ENCODE data around the gene INTS4. TPM values are rescaled to one million over a fixed set of nuclear protein-coding genes. Genes with fewer than 3 reads are reported as not detected.

Gene INTS4
- total and polyA plus RNA-seq, 10 of the 15 experiments (the other 5 are each of a cell fraction or from before 2014, with no cell fraction given), result 20.2 to 50.5 (median 40.0) TPM

- peak; percentile 76 for TF ChIP-seq NFYA (IDR thresholded peaks at IDR 0.05; ENCODE audit: borderline replicate concordance, low read depth, low read length)
- peak; percentile 59; the same call in 1 of the 2 replicates for TF ChIP-seq DPF2 (IDR thresholded peaks at IDR 0.05)
- TF ChIP-seq CEBPZ (IDR thresholded peaks at IDR 0.05; ENCODE audit: low read depth, low read length), result 0 out of 2 replicates have a peak, but pooled peaks have one; percentile 36
- TF ChIP-seq PRDM15 (CRISPR knock-in tag; IDR thresholded peaks at IDR 0.05), result no peak
- no peak; the same call in 1 of the 2 replicates for TF ChIP-seq HSF1 (IDR thresholded peaks at IDR 0.05; ENCODE audit: low read depth, low read length)
- TF ChIP-seq CREM (IDR thresholded peaks at IDR 0.05; ENCODE audit: low read depth), result peak; percentile 52
- TF ChIP-seq PAX8 (IDR thresholded peaks at IDR 0.05), result no peak
- TF ChIP-seq NKRF (conservative IDR thresholded peaks at IDR 0.05), result peak; percentile 49; the same call in 1 of the 2 replicates
- peak; percentile 72; the same call in 1 of the 2 replicates for TF ChIP-seq SPI1 (IDR thresholded peaks at IDR 0.05; ENCODE audit: borderline replicate concordance, insufficient read depth, low read depth, low read length)
- TF ChIP-seq SUZ12 (IDR thresholded peaks at IDR 0.05; ENCODE audit: unreplicated experiment), result no peak
- peak; percentile 99 for TF ChIP-seq NR2F1 (conservative IDR thresholded peaks at IDR 0.05)
- peak; percentile 73 for TF ChIP-seq FOS (IDR thresholded peaks at IDR 0.05; ENCODE audit: borderline replicate concordance, extremely low read depth, insufficient read length)
- TF ChIP-seq E2F8 (IDR thresholded peaks at IDR 0.05; ENCODE audit: low read depth, partially characterized antibody), result no peak
- peak; percentile 97 for TF ChIP-seq HDGF (IDR thresholded peaks at IDR 0.05)
Observed at GRCh38 chr11:77994434-77995362, at the start of gene INTS4 (continued).

All from GM12878 (cell line).